ENCODE measurements around the gene GRIK1.

The GRIK1 gene

GRCh38 chr21:29860346-29860745, 79.5 kb downstream of the GRIK1 start:
- CTCF ChIA-PET = no interaction called here
- H3K27ac ChIP-seq = no peak overlapping the region
- POLR2A ChIA-PET (ENCODE audit: low non-redundant PET) = no interaction called here
- no peak for TF ChIP-seq CTCF (conservative IDR thresholded peaks at IDR 0.05; ENCODE audit: low read depth)
- no peak for DNase-seq (ENCODE audit: low spot score)

GRCh38 chr21:29857150-29857549, 82.6 kb downstream of the GRIK1 start:
- CTCF ChIA-PET = no interaction called here
- no peak for DNase-seq (ENCODE audit: low spot score)
- H3K27ac ChIP-seq = no peak overlapping the region
- POLR2A ChIA-PET (ENCODE audit: low non-redundant PET) = no interaction called here
- TF ChIP-seq CTCF (conservative IDR thresholded peaks at IDR 0.05; ENCODE audit: low read depth) = no peak

GRCh38 chr21:29854795-29855194, 85.0 kb downstream of the GRIK1 start:
- TF ChIP-seq CTCF (conservative IDR thresholded peaks at IDR 0.05; ENCODE audit: low read depth) = no peak
- no peak overlapping the region for H3K27ac ChIP-seq
- ChIA-PET POLR2A (ENCODE audit: low non-redundant PET) (no interaction called here), CTCF (interaction anchor here (0.7 to 0.9 kb wide), 2 partner anchors 229 to 1645 kb away, joined by 3 read pairs; no protein-coding TSS in a partner anchor)
- no peak for DNase-seq (ENCODE audit: low spot score)

GRCh38 chr21:29851611-29852010, 88.2 kb downstream of the GRIK1 start:
- no peak overlapping the region for H3K27ac ChIP-seq
- CTCF ChIA-PET = interaction anchor here (1.3 kb wide), 1 partner anchor 490 kb away, joined by 4 read pairs; no protein-coding TSS in a partner anchor
- DNase-seq (ENCODE audit: low spot score) = no peak
- POLR2A ChIA-PET (ENCODE audit: low non-redundant PET) = no interaction called here
- no peak for TF ChIP-seq CTCF (conservative IDR thresholded peaks at IDR 0.05; ENCODE audit: low read depth)

- DNase-seq (ENCODE audit: low spot score) = peak; percentile 51
- CTCF ChIA-PET = interaction anchor here (0.7 to 1.3 kb wide), 3 partner anchors 25 to 759 kb away, joined by 4 to 6 read pairs (median 4); no protein-coding TSS in a partner anchor
- H3K27ac ChIP-seq = no peak overlapping the region
- peak; percentile 85 for TF ChIP-seq CTCF (conservative IDR thresholded peaks at IDR 0.05; ENCODE audit: low read depth)
- POLR2A ChIA-PET (ENCODE audit: low non-redundant PET) = no interaction called here
Measured at GRCh38 chr21:29849735-29850176, 90.0 kb downstream of the GRIK1 start.

GRCh38 chr21:29843804-29844203, 96.0 kb downstream of the GRIK1 start:
- CTCF ChIA-PET = interaction anchor here (0.6 kb wide), 2 partner anchors 14 to 478 kb away, joined by 3 read pairs; no protein-coding TSS in a partner anchor
- no peak overlapping the region for H3K27ac ChIP-seq
- POLR2A ChIA-PET (ENCODE audit: low non-redundant PET) = no interaction called here
- no peak for TF ChIP-seq CTCF (conservative IDR thresholded peaks at IDR 0.05; ENCODE audit: low read depth)
- no peak for DNase-seq (ENCODE audit: low spot score)

Data from RWPE1 (cell line).